SU-DHL-6 (cell line): Measurements from ENCODE around the gene TMX4.

Source experiments
- H2AFZ ChIP-seq: fragments of 200-600 bp; sonication (generic); 2 replicates; pipeline ENCODE4 v1.6.1; 2014; ENCODE audit warnings: low read depth, mild to moderate bottlenecking, moderate library complexity, mixed read lengths, antibody characterized with exemption, low read length; ENCODE audit not compliant: severe bottlenecking
- H3F3A ChIP-seq: fragments of 200-600 bp; shearing (Covaris generic); 2 replicates; pipeline ENCODE4 v1.6.0; 2016; ENCODE audit warnings: antibody characterized with exemption, mild to moderate bottlenecking; ENCODE audit not compliant: insufficient read depth
- H3K27ac ChIP-seq: fragments of 200-600 bp; sonication (generic); 2 replicates; pipeline ENCODE4 v1.5.1; 2016; ENCODE audit warnings: low read depth, mild to moderate bottlenecking, low read length, moderate library complexity, mixed read lengths
- H3K27me3 ChIP-seq: fragments of 200-600 bp; sonication (generic), shearing (Covaris generic); 2 replicates; pipeline ENCODE4 v1.6.0; 2014; ENCODE audit warnings: mild to moderate bottlenecking, low read length
- H3K36me3 ChIP-seq: fragments of 200-600 bp; sonication (generic); 2 replicates; pipeline ENCODE4 v1.6.1; 2014; ENCODE audit warnings: mild to moderate bottlenecking, low read length, mixed read lengths
- H3K4me2 ChIP-seq: fragments of 300-600, 200-600 bp; shearing (Covaris generic), sonication (generic); 2 replicates; pipeline ENCODE4 v1.6.0; 2014; ENCODE audit warnings: low read length, low read depth, mild to moderate bottlenecking; ENCODE audit not compliant: poor library complexity, severe bottlenecking
- H3K4me3 ChIP-seq: fragments of 200-600 bp; sonication (generic); 2 replicates; pipeline ENCODE4 v1.5.1; 2014; ENCODE audit warnings: antibody characterized with exemption, low read length, mild to moderate bottlenecking, mixed read lengths; ENCODE audit not compliant: insufficient read depth, poor library complexity, severe bottlenecking
- H3K79me2 ChIP-seq: fragments of 200-600 bp; sonication (generic); 2 replicates; pipeline ENCODE4 v1.6.1; 2014; ENCODE audit warnings: mild to moderate bottlenecking, low read length, moderate library complexity; ENCODE audit not compliant: insufficient read depth
- H3K9ac ChIP-seq: fragments of 200-600 bp; sonication (generic); 2 replicates; pipeline ENCODE4 v1.7.0; 2014; ENCODE audit warnings: mild to moderate bottlenecking, low read length
- H3K9me2 ChIP-seq: fragments of 200-600 bp; sonication (generic); replicated peaks from 2 replicates; pipeline ENCODE4 v1.6.1; 2014; ENCODE audit warnings: low read length; ENCODE audit not compliant: insufficient read depth
- H3K9me3 ChIP-seq: fragments of 200-600 bp; sonication (generic); 2 replicates; pipeline ENCODE4 v1.6.1; 2014; ENCODE audit warnings: low read length, mixed read lengths; ENCODE audit not compliant: insufficient read depth
- H4K20me1 ChIP-seq: fragments of 200-600 bp; sonication (generic); 2 replicates; pipeline ENCODE4 v1.6.1; 2014; ENCODE audit warnings: low read depth, mild to moderate bottlenecking, antibody characterized with exemption, low read length, moderate library complexity, mixed read lengths
- CTCF ChIP-seq: fragments of 200-600 bp; sonication (generic); IDR thresholded peaks from one replicate; pipeline ENCODE4 v1.5.1; 2017; ENCODE audit warnings: antibody characterized with exemption, mild to moderate bottlenecking, low read length, moderate library complexity; ENCODE audit not compliant: insufficient read depth, poor library complexity, severe bottlenecking
- EZH2phosphoT487 ChIP-seq: fragments of 200-600 bp; sonication (generic), shearing (Covaris generic); conservative IDR thresholded peaks from 2 replicates; pipeline ENCODE4 v1.6.1; 2018; ENCODE audit warnings: mild to moderate bottlenecking, antibody characterized with exemption, low read length, moderate library complexity, mixed read lengths

The TMX4 gene

GRCh38 chr20:8050157-8050837 is 30.7 kb upstream of the TMX4 start:
- Histone ChIP-seq H3K9me3 (no peaks in the 10 kb centered on the region), H2AFZ (no peak overlapping the region), H3K27me3 (no peaks in the 10 kb centered on the region), H3K36me3 (no peaks in the 10 kb centered on the region), H3K9ac (no peak overlapping the region), H3K79me2 (no peaks in the 10 kb centered on the region), H3F3A (no peaks in the 10 kb centered on the region), H3K4me2 (no peak overlapping the region), H3K4me3 (no peak overlapping the region), H3K27ac (no peak overlapping the region), H3K9me2 (no peaks in the 10 kb centered on the region; the same call in 1 of the 2 replicates), H4K20me1 (no peaks in the 10 kb centered on the region)
- TF ChIP-seq EZH2phosphoT487 = no peak
- no peak for TF ChIP-seq CTCF

- Histone ChIP-seq H3K79me2 (no peaks in the 10 kb centered on the region), H3K27me3 (no peaks in the 10 kb centered on the region), H4K20me1 (no peaks in the 10 kb centered on the region), H3K4me2 (no peak overlapping the region), H3K4me3 (no peak overlapping the region), H3K9ac (no peak overlapping the region), H3K27ac (no peak overlapping the region), H3F3A (no peaks in the 10 kb centered on the region), H3K36me3 (no peaks in the 10 kb centered on the region), H3K9me3 (no peaks in the 10 kb centered on the region), H3K9me2 (no peaks in the 10 kb centered on the region), H2AFZ (no peak overlapping the region)
- TF ChIP-seq CTCF = no peak
- TF ChIP-seq EZH2phosphoT487 = no peak
These were observed 29.7 kb upstream of the TMX4 start for GRCh38 chr20:8049310-8049709.

GRCh38 chr20:8045946-8046345 is 26.4 kb upstream of the TMX4 start:
- Histone ChIP-seq H2AFZ (no peak overlapping the region), H3K9ac (no peak overlapping the region), H3K9me3 (no peaks in the 10 kb centered on the region), H3F3A (no peaks in the 10 kb centered on the region), H4K20me1 (no peaks in the 10 kb centered on the region), H3K4me2 (no peak overlapping the region), H3K27me3 (no peaks in the 10 kb centered on the region), H3K4me3 (no peak overlapping the region), H3K27ac (no peak overlapping the region), H3K79me2 (no peaks in the 10 kb centered on the region), H3K9me2 (no peaks in the 10 kb centered on the region), H3K36me3 (no peaks in the 10 kb centered on the region)
- TF ChIP-seq EZH2phosphoT487 (no peak), CTCF (no peak)
